Posterior cingulate gyrus (tissue), 11 donors: Measurements from ENCODE around the gene ZAP70.

Experiments
- DNase-seq, 10 donors: peaks; one replicate each; pipeline versions ENCODE4 v3.0.0 to v3.0.0-alpha.2; 2020 to 2021; ENCODE audit warnings: mixed read lengths in 3 of 10
- intact Hi-C: fragments of 100-400 bp; cut with DNase I; formaldehyde crosslinking; loops from one replicate; pipeline ENCODE4 v1.15.1; 2023

ZAP70 gene

DNA sequence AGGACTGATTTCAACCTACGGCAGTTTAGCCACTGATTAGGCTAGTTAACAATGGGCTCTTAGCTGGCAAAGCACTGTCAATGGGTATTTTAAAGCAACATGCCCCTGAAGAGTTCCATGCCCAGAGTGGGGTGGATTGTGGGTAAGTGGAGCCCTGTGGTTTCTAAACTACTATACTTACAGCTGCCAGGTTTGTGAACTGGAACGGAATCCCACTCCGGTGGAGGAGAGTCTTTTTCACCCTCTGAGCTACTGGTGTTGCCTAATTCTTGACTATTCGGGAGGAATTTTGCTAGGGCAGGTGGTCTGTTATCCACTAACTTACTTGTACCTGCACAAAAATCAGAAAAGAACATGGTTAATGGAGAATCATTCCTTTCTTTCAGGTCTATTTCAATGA is 52.6 kb downstream of the ZAP70 start:
- DNase-seq = no peak
- intact Hi-C loops = no loop called here

GRCh38 chr2:97766567-97766966 is 53.2 kb downstream of the ZAP70 start:
- intact Hi-C loops = no loop called here
- no peak for DNase-seq

DNA sequence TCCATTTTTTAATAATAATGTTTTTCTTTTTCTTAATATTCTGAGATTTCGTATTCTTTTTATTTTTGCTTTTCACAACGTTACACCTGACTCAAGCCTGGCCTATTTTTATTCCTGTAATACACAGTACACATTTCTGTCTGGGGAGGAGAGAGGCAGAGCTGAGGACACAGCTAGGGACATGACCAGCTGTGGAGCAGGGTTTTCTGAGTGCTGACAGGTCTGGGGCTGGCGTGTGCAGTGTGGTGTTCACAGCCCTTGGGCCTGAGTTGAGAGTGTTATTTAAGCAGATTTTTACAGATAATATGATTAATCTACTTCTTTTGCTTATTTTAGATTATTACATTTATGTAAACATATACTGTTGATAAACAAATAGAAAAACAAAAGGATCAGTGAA is 55.9 kb downstream of the ZAP70 start:
- intact Hi-C loops = no loop called here

GRCh38 chr2:97769711-97770110 is 56.3 kb downstream of the ZAP70 start:
- no peak for DNase-seq
- intact Hi-C loops = no loop called here

More for the DNA sequence above, 55.9 kb downstream of the ZAP70 start:
- DNase-seq = no peak

DNA sequence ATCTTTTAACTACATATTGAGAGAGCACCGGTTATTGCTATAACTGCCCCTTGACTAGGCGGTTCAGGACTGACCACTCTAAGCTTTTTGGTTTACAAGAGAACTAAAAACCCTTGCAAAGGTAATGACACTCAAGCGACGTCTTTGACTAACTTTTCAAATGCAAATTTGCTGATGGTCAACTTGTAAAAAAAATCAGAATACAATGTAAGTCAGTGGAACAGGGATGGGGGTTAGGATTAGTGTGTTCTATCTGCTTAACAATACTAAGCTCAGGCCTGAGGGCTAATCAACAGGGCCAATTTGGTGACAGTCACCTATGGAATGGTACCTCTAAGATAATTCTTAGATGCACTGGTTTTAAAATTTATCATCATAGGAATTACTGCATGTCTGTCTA is 57.1 kb downstream of the ZAP70 start:
- intact Hi-C loops = no loop called here
- DNase-seq = no peak

DNA sequence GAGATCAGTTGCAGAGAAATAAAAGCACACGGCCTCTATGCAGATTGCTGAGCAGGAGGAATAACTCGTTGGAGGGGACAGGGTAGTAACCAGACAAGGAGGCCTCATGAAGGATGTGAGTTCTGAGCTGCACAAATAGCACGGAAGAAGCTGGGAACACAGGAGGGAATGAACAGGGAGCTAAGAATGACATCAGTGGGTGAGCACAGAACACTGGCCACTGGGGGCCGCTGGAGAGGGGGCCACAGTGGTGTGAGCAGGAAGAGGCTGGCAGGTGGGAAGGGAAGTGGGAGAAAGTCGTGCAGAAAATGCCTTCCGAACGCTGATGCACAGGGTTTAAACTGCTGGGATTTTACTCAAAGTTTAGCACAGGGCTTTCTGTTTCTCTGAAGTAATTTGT is 61.0 kb downstream of the ZAP70 start:
- intact Hi-C loops = no loop called here
- peak in 1 of 10 donors; percentile 70 for DNase-seq

DNA sequence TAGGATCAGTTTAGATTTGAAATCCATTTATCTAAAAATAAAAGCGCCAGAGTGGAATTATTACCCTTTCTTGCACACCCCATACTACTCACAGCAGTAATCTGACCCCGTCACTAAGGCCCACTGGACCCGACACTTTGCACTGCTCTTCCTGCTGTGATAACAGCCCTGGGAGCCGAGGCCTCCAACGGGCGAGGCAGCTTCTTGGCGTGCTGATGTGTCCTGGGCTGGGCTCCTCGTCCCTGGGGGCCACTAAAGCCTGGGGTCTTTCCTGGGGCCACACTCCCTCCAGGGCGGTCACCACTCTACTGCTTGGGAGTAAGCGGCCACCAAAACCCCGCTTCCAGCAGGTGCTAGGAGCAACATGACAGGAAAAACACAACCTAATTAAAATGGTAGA is 61.7 kb downstream of the ZAP70 start:
- DNase-seq = no peak
- intact Hi-C loops = no loop called here

- DNase-seq = peak in 1 of 10 donors; percentile 47
- intact Hi-C loops = no loop called here
Measured at GRCh38 chr2:97779141-97779540, 65.8 kb downstream of the ZAP70 start.

- intact Hi-C loops = no loop called here
- DNase-seq = peak in 1 of 10 donors; percentile 55
Measured at GRCh38 chr2:97781981-97782380, 68.6 kb downstream of the ZAP70 start.

DNA sequence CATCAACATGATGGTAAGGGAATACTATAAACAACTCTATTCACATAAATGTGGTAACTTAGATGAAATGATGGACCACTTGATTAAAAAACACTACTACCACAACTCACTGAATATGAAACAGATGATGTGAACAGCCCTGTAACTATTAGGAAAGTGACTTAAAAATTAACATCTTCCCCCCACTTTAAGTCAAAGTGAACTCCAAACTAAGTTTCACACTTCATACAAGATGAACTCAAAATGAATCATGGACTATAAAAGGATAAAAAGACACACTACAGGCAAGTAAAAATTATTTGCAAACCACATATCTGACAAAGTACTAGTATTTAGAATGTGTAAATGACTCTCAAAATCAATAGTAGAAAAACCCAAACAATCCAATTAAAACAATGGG is 71.6 kb downstream of the ZAP70 start:
- no peak for DNase-seq
- intact Hi-C loops = no loop called here

GRCh38 chr2:97785818-97786217 is 72.4 kb downstream of the ZAP70 start:
- DNase-seq = no peak
- intact Hi-C loops = no loop called here

DNA sequence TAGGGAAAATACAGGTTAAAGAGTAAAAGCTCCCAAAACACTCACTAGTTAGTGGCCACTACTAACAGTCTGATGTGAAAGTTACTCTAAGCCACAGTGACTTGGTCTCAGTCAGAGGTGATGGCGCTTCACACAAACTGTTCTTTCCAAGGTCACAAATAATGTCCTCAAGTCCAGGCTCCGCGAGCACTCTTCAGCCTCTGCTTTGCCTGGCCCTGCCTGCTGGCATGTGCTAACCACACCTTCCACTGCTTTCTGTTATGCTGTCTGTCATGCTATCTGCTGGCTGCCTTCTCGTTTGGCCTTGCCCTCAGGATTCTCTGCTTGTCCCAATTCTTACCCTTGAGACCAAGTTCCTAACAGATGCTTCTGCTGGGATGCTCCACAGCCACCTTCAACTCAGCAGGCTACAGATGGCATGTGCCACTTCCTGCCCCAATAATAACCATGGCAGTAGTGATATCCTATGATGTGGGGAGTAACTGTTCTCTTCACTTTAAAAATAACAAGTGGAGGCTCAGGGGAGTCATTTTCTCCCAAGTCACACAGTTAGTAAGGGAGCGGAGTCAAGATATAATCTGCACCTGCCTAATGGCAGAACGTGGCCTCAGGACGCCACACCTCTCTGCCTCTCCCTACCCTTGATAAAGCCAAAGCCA is 75.7 kb downstream of the ZAP70 start:
- intact Hi-C loops = no loop called here
- no peak for DNase-seq
